D341Med (cell line): ENCODE measurements around the gene MGAT4A.
"Not testable (repeated sequence)": the region's sequence is repeated elsewhere in the genome, so short reads cannot be mapped to it uniquely, and the experiment has no call there.

ENCODE experiments used
- DNase-seq: peaks from one replicate; pipeline ENCODE4 v3.0.0; 2012; ENCODE audit warnings: low spot score

Gene MGAT4A

DNA sequence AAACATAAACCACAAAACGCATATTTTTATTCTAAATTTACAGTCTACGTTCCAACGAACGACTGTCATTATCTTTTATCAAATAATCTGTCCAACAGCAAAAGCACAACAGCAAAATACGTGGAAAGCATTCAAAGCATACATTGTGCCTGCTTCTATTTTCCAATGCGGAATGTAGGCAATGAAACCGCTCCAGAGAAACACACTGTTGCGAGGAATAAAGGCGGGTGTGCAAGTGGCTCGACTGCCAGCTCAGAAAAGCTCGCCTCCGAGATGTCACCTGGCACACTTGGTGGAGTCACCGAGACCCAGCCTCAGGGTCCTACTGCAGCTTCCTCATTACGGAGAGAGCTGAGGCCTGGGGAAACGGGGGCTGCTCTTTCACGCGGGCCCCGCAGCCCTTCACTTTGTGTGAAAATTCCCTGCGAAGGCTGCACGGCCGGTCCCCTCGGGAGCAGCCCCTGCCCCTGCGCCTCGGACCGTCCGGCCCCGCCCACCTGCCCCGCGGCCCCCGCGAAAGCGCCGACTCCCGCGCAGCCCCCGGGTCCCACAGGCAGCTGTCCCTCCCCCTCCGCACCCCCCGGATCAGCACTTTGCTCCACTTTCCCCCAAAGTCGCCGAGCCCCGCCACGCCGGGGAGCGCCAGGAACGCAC, 752 bp downstream of the MGAT4A start:
- DNase-seq = peak; percentile 45

- no peak for DNase-seq
Measured at GRCh38 chr2:98729652-98730051, 1.3 kb downstream of the MGAT4A start.

- not testable (repeated sequence) for DNase-seq
Measured at GRCh38 chr2:98728088-98728718, 2.7 kb downstream of the MGAT4A start.

- no peak for DNase-seq
Measured at GRCh38 chr2:98727369-98728087, 3.4 kb downstream of the MGAT4A start.

- DNase-seq = no peak
Measured at GRCh38 chr2:98726735-98727368, 4.1 kb downstream of the MGAT4A start.

GRCh38 chr2:98726205-98726604, 4.7 kb downstream of the MGAT4A start:
- no peak for DNase-seq

DNA sequence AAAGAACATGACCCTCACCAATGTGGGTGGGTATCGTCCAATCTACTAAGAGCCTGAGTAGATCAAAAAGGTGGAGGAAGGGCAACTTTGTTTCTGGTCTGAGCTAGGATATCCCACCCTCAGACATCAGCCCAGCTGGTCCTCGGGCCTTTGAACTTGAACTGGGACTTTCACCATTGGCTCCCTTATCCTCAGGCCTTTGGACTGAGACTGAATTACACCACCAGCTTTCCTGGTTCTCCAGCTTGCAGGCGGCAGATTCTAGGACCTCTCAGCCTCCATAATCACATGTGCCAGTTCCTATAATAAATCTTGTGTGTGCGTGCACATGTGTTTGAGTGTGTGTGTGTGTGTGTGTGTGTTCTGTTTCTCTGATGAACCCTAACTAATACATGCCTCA, 10.6 kb downstream of the MGAT4A start:
- no peak for DNase-seq

DNA sequence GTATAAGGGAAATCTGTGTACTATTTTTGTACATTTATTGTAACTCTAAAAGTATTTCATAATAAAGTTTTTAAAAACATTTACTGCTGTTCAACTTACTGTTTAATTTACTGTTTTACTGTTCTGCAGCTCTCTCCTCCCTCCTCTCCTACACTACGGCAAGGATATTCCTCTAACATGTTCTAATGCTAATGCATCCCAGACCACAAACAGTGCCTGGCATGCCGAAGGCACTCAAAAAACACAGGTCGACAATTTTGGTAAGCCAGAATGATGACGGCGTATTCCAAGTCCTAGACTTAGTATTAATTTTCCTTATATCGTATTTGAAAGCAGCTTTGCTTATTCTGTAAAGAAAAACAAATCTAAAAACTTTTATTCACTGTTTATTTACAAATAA, 13.3 kb downstream of the MGAT4A start:
- DNase-seq = no peak

GRCh38 chr2:98716786-98717185, 14.1 kb downstream of the MGAT4A start:
- DNase-seq = no peak

DNA sequence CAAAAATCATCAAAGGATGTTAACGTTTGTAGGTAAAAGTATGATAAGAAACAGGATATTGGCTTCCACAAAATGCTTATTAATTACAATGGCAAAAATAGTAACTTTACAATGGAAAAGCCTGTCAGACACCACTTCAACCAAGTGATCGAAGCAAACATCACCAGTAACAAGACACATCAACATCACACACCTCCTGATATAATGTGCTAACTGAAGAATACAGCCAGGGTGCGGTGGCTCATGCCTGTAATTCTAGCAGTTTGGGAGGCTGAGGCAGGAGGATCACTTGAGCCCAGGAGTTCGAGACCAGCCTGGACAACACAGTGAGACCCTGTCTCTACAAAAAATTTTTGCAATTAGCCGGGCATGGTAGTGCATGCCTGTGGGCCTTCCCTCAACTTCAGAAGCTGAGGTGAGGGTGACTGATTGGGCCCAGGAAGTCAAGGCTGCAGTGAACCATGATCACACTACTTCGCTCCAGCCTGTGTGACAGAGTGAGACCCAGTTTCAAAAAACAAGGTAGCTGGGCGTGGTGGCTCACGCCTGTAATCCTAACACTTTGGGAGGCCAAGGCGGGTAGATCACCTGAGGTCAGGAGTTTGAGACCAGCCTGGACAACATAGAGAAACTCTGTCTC, 15.0 kb downstream of the MGAT4A start:
- no peak for DNase-seq

- no peak for DNase-seq
Measured at GRCh38 chr2:98713332-98714015, 17.5 kb downstream of the MGAT4A start.

- DNase-seq = no peak
Measured at GRCh38 chr2:98712145-98712544, 18.8 kb downstream of the MGAT4A start.

- DNase-seq = no peak
Measured at GRCh38 chr2:98711506-98711905, 19.4 kb downstream of the MGAT4A start.

- no peak for DNase-seq
Measured at GRCh38 chr2:98710734-98711133, 20.2 kb downstream of the MGAT4A start.

- DNase-seq = no peak
Measured at GRCh38 chr2:98709535-98709934, 21.4 kb downstream of the MGAT4A start.

DNA sequence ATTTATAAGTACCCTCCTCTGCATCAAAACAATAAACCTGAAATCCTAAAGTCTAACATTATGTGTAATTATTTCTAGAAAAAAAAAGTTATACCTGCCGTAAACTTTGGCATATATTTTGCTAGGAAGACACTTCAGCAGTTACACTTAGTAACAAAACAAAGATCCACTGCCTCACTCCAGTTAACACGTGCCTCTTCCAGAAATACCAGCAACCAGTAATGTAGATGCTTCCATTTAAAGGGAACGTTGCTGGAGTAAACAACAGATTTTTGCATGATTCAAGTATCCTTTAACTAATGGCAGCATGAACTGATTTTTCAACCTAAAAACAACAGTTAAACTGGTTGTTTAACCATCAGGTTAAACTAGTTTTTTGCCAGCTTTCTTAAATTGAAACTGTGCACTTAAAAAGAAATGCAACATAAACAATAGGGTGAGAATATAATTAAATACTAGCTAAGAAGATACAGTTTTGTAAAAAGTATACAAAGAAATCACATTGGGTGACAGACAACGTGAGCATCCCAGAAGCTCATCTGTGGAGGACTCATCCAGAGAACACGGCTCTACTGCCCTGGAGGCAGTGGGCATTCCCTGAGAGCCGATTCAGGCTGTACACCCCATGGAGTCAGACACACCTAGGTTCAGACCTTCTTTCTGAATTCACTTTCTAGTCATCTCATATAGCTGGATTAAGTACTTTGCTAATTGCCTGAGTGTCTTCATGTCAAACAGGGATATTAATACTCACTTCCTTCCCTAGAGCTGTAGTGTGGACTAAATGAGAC, 22.3 kb downstream of the MGAT4A start:
- no peak for DNase-seq

DNA sequence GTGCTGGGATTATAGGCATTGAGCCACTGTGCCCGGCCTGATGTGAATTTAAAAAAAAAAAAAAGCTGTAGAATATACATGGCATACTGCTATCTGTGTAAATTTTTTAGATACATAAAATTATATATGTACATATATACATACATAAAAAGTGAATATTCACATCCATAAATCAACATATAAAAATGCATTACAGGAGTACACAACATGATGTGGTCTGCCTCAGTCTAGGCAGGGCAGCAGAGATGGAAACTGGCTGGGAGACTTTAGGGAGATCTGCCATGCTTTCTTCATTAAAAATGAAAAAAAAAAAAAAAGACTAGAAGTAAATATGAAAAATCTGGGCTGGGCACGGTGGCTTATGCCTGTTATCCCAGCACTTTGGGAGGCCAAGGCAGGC, 24.3 kb downstream of the MGAT4A start:
- no peak for DNase-seq

DNA sequence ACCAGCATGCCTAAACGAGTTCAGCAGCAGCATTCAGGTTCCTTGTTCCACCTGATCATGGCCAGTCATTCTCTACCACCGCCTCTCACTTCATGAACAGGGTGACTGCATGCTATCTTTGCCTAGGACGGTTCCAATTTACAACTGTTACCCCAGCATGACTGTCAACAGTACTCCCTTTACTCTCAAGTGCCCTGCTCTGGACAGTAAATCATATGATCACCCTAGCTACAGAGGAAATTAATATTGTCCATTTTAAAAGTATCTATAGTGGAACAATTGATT, 25.7 kb downstream of the MGAT4A start:
- no peak for DNase-seq

DNA sequence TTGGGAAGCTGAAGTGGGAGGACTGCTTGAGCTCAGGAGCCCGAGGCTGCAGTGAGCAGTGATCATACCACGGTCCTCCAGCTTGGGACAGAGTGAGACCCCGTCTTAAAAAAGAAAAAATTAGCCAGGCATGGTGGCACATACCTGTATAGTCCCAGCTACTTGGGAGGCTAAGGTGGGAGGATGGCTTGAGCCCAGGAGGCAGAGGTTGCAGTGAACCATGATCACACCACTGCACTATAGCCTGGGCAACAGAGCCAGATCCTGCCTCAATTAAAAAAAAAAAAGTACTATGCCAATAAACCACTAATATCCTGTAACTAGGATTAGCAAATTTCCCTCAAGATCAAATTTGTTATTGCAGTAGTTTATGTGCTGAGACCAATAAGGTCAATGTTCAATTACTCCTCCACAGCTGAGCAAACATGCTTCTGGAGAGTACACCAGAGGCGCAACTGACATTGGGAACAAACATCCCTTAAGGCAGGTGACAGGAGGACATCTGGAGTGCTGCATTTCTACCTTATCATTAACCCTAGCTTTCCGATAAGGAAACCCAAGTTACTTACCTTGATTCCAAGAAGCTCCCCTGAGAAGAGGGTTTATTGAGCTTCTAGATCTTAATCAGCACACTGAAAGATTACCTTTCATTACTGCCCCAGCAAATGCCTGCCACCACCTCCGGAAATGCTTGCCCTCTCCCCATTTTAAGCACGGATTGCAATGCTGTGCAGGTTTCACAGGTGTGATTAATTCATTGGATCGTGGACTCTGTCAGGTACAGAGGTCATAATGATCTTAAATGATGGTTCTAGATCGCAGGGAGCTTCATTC, 26.2 kb downstream of the MGAT4A start:
- DNase-seq = no peak

GRCh38 chr2:98703738-98704137, 27.2 kb downstream of the MGAT4A start:
- no peak for DNase-seq
